Skeletal muscle satellite cell (primary cell): Measurements from ENCODE around the gene UQCRQ.
"Not testable (repeated sequence)": the region's sequence is repeated elsewhere in the genome, so short reads cannot be mapped to it uniquely, and the experiment has no call there.

Experiments
- H3K27me3 ChIP-seq: 2 replicates; pipeline ENCODE4 v1.7.0; 2013; ENCODE audit warnings: low read length; ENCODE audit not compliant: control insufficient read depth, insufficient read depth
- H3K36me3 ChIP-seq: 2 replicates; pipeline ENCODE4 v1.7.0; 2013; ENCODE audit warnings: mild to moderate bottlenecking, control low read depth, low read length; ENCODE audit not compliant: insufficient read depth
- H3K4me1 ChIP-seq: 2 replicates; pipeline ENCODE4 v1.7.0; 2013; ENCODE audit warnings: low read length; ENCODE audit not compliant: control insufficient read depth, insufficient read depth
- H3K4me2 ChIP-seq: 2 replicates; pipeline ENCODE4 v1.7.0; 2013; ENCODE audit warnings: mild to moderate bottlenecking, low read length
- H3K4me3 ChIP-seq: 2 replicates; pipeline ENCODE4 v1.7.0; 2013; ENCODE audit warnings: low read length
- H3K9ac ChIP-seq: 2 replicates; pipeline ENCODE4 v1.7.0; 2013; ENCODE audit warnings: mild to moderate bottlenecking, low read depth, low read length, moderate library complexity
- H3K9me3 ChIP-seq: replicated peaks from 2 replicates; pipeline ENCODE4 v1.7.0; 2013; ENCODE audit warnings: mild to moderate bottlenecking, control low read depth, low read length

Gene UQCRQ

GRCh38 chr5:132854301-132854700 is 12.1 kb upstream of the UQCRQ start:
- H3K4me3 ChIP-seq: no peak overlapping the region
- no peaks in the 10 kb centered on the region for H3K36me3 ChIP-seq
- no peak overlapping the region for H3K9ac ChIP-seq
- no peaks in the 10 kb centered on the region for H3K9me3 ChIP-seq
- peaks cover 4% of the 10 kb centered on the region for H3K27me3 ChIP-seq
- no peak overlapping the region for H3K4me2 ChIP-seq
- H3K4me1 ChIP-seq: no peaks in the 10 kb centered on the region

GRCh38 chr5:132854992-132855391 is 11.4 kb upstream of the UQCRQ start:
- not testable (repeated sequence) for H3K27me3 ChIP-seq, H3K4me2 ChIP-seq, H3K4me3 ChIP-seq, H3K4me1 ChIP-seq, H3K36me3 ChIP-seq, H3K9ac ChIP-seq, H3K9me3 ChIP-seq

GRCh38 chr5:132856011-132856410 is 10.4 kb upstream of the UQCRQ start:
- Histone ChIP-seq H3K36me3 (no peaks in the 10 kb centered on the region), H3K9me3 (no peaks in the 10 kb centered on the region), H3K4me2 (no peak overlapping the region), H3K4me1 (no peaks in the 10 kb centered on the region), H3K9ac (no peak overlapping the region), H3K27me3 (peaks cover 4% of the 10 kb centered on the region), H3K4me3 (no peak overlapping the region)

GRCh38 chr5:132859889-132860437 is 6.5 kb upstream of the UQCRQ start:
- Histone ChIP-seq H3K4me1 (no peaks in the 10 kb centered on the region), H3K9me3 (no peaks in the 10 kb centered on the region), H3K4me2 (no peak overlapping the region), H3K4me3 (no peak overlapping the region), H3K36me3 (no peaks in the 10 kb centered on the region), H3K9ac (no peak overlapping the region), H3K27me3 (peaks cover 10% of the 10 kb centered on the region)

- Histone ChIP-seq H3K4me2 (no peak overlapping the region), H3K4me3 (no peak overlapping the region), H3K9me3 (no peaks in the 10 kb centered on the region), H3K4me1 (peaks cover 3% of the 10 kb centered on the region), H3K9ac (no peak overlapping the region), H3K27me3 (peaks cover 10% of the 10 kb centered on the region), H3K36me3 (no peaks in the 10 kb centered on the region)
Measured at GRCh38 chr5:132860742-132861141, 5.7 kb upstream of the UQCRQ start.

GRCh38 chr5:132865668-132866341 is 637 bp upstream of the UQCRQ start:
- Histone ChIP-seq H3K9ac (peak overlapping the region; percentile 85), H3K9me3 (no peaks in the 10 kb centered on the region), H3K4me3 (peak overlapping the region; percentile 84), H3K36me3 (peaks cover 16% of the 10 kb centered on the region), H3K27me3 (peaks cover 6% of the 10 kb centered on the region), H3K4me1 (peaks cover 14% of the 10 kb centered on the region), H3K4me2 (peak overlapping the region; percentile 86)

- H3K27me3 ChIP-seq: peaks cover 4% of the 10 kb centered on the region
- H3K36me3 ChIP-seq: peaks cover 28% of the 10 kb centered on the region
- peak overlapping the region; percentile 84 for H3K4me3 ChIP-seq
- H3K4me1 ChIP-seq: peaks cover 14% of the 10 kb centered on the region
- H3K9me3 ChIP-seq: no peaks in the 10 kb centered on the region
- H3K9ac ChIP-seq: peak overlapping the region; percentile 85
- H3K4me2 ChIP-seq: peak overlapping the region; percentile 86
Measured at GRCh38 chr5:132867046-132867451, 607 bp downstream of the UQCRQ start.

GRCh38 chr5:132868754-132869153 is 2.3 kb downstream of the UQCRQ start:
- Histone ChIP-seq H3K4me2 (no peak overlapping the region), H3K9ac (no peak overlapping the region), H3K4me1 (peaks cover 14% of the 10 kb centered on the region), H3K4me3 (no peak overlapping the region), H3K27me3 (no peaks in the 10 kb centered on the region), H3K9me3 (no peaks in the 10 kb centered on the region), H3K36me3 (peaks cover 44% of the 10 kb centered on the region)

GRCh38 chr5:132870801-132871200 is 4.4 kb downstream of the UQCRQ start:
- no peaks in the 10 kb centered on the region for H3K27me3 ChIP-seq
- H3K4me2 ChIP-seq: no peak overlapping the region
- H3K9me3 ChIP-seq: no peaks in the 10 kb centered on the region
- H3K9ac ChIP-seq: no peak overlapping the region
- peaks cover 60% of the 10 kb centered on the region for H3K36me3 ChIP-seq
- H3K4me1 ChIP-seq: peaks cover 10% of the 10 kb centered on the region
- H3K4me3 ChIP-seq: no peak overlapping the region

- Histone ChIP-seq H3K4me1 (peaks cover 9% of the 10 kb centered on the region), H3K9ac (no peak overlapping the region), H3K4me2 (no peak overlapping the region), H3K27me3 (no peaks in the 10 kb centered on the region), H3K9me3 (no peaks in the 10 kb centered on the region), H3K36me3 (peaks cover 66% of the 10 kb centered on the region), H3K4me3 (no peak overlapping the region)
Measured at GRCh38 chr5:132871459-132872284, 5.2 kb downstream of the UQCRQ start.

GRCh38 chr5:132872788-132873118 is 6.3 kb downstream of the UQCRQ start:
- Histone ChIP-seq H3K36me3 (peaks cover 77% of the 10 kb centered on the region), H3K27me3 (no peaks in the 10 kb centered on the region), H3K4me1 (peaks cover 3% of the 10 kb centered on the region)

More at GRCh38 chr5:132872788-132873118, 6.3 kb downstream of the UQCRQ start:
- Histone ChIP-seq H3K4me3 (no peak overlapping the region), H3K9ac (no peak overlapping the region), H3K9me3 (no peaks in the 10 kb centered on the region), H3K4me2 (no peak overlapping the region)
